ENCODE data around the gene SCP2.

SCP2 gene

GRCh38 chr1:53069265-53069662 is 142.2 kb downstream of the SCP2 start:
- no peak overlapping the region for H2AFZ ChIP-seq (ENCODE audit: low read depth, low read length)
- no peak for ATAC-seq (ENCODE audit: insufficient read depth, low read depth)
- no peak for DNase-seq

GRCh38 chr1:53069663-53070327 is 142.7 kb downstream of the SCP2 start:
- ATAC-seq (ENCODE audit: insufficient read depth, low read depth): no peak
- no peaks in the 10 kb centered on the region for H3K79me2 ChIP-seq (ENCODE audit: insufficient read depth, low read length)
- TF ChIP-seq, protein P1, sequence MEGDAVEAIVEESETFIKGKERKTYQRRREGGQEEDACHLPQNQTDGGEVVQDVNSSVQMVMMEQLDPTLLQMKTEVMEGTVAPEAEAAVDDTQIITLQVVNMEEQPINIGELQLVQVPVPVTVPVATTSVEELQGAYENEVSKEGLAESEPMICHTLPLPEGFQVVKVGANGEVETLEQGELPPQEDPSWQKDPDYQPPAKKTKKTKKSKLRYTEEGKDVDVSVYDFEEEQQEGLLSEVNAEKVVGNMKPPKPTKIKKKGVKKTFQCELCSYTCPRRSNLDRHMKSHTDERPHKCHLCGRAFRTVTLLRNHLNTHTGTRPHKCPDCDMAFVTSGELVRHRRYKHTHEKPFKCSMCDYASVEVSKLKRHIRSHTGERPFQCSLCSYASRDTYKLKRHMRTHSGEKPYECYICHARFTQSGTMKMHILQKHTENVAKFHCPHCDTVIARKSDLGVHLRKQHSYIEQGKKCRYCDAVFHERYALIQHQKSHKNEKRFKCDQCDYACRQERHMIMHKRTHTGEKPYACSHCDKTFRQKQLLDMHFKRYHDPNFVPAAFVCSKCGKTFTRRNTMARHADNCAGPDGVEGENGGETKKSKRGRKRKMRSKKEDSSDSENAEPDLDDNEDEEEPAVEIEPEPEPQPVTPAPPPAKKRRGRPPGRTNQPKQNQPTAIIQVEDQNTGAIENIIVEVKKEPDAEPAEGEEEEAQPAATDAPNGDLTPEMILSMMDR (IDR thresholded peaks at IDR 0.05; ENCODE audit: borderline replicate concordance, extremely low read depth, low read length, poor library complexity, severe bottlenecking): no peak
- TF ChIP-seq EZH2 (IDR thresholded peaks at IDR 0.05; ENCODE audit: borderline replicate concordance, low read depth, low read length, severe bottlenecking): no peak
- no peaks in the 10 kb centered on the region for H3K4me1 ChIP-seq (ENCODE audit: insufficient read depth, low read length)
- H3K9me3 ChIP-seq (ENCODE audit: insufficient read depth, low read length, severe bottlenecking): no peaks in the 10 kb centered on the region
- H2AFZ ChIP-seq (ENCODE audit: low read depth, low read length): no peak overlapping the region
- H3K4me2 ChIP-seq (ENCODE audit: insufficient read depth, low read length): no peak overlapping the region
- no peak overlapping the region for H3K4me3 ChIP-seq (ENCODE audit: low read depth in 1 of 2, low read length in 2 of 2)
- H3K36me3 ChIP-seq (ENCODE audit: insufficient read depth, low read length): no peaks in the 10 kb centered on the region
- H3K27me3 ChIP-seq (ENCODE audit: insufficient read depth, low read length, poor library complexity): no peaks in the 10 kb centered on the region
- DNase-seq: no peak
- no peak overlapping the region for H3K27ac ChIP-seq (ENCODE audit: low read length)
- no peaks in the 10 kb centered on the region for H4K20me1 ChIP-seq (ENCODE audit: insufficient read depth, low read length)
- H3K9ac ChIP-seq (ENCODE audit: low read depth, low read length): no peak overlapping the region

More at GRCh38 chr1:53069265-53069662, 142.2 kb downstream of the SCP2 start:
- H3K36me3 ChIP-seq (ENCODE audit: insufficient read depth, low read length): no peaks in the 10 kb centered on the region
- no peak overlapping the region for H3K27ac ChIP-seq (ENCODE audit: low read length)
- H3K27me3 ChIP-seq (ENCODE audit: insufficient read depth, low read length, poor library complexity): no peaks in the 10 kb centered on the region
- H4K20me1 ChIP-seq (ENCODE audit: insufficient read depth, low read length): no peaks in the 10 kb centered on the region
- no peaks in the 10 kb centered on the region for H3K4me1 ChIP-seq (ENCODE audit: insufficient read depth, low read length)
- TF ChIP-seq, protein P1 (IDR thresholded peaks at IDR 0.05; ENCODE audit: borderline replicate concordance, extremely low read depth, low read length, poor library complexity, severe bottlenecking): no peak
- no peak for TF ChIP-seq EZH2 (IDR thresholded peaks at IDR 0.05; ENCODE audit: borderline replicate concordance, low read depth, low read length, severe bottlenecking)
- H3K4me3 ChIP-seq (ENCODE audit: low read depth in 1 of 2, low read length in 2 of 2): no peak overlapping the region
- H3K9ac ChIP-seq (ENCODE audit: low read depth, low read length): no peak overlapping the region
- H3K79me2 ChIP-seq (ENCODE audit: insufficient read depth, low read length): no peaks in the 10 kb centered on the region
- H3K4me2 ChIP-seq (ENCODE audit: insufficient read depth, low read length): no peak overlapping the region
- H3K9me3 ChIP-seq (ENCODE audit: insufficient read depth, low read length, severe bottlenecking): no peaks in the 10 kb centered on the region

DNA sequence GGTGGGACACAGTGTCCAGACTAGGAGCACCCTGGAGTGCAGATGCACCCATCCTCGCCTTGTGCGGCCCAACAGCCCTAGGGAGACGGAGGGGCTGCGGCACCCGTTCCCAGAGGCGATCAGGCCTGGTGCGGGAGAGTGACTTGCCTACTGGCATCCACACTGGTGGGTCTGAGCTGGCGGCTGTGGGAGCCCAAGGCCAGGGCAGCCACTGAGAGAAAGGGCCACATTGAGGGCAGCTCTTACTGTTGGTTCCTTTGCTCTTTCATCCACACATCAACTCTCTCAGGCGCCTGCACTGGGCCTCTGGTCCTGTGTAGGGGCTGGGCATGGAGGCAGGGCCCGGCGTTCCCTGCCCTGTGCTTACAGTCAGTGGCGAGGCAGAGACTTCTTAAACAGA is 143.5 kb downstream of the SCP2 start:
- Histone ChIP-seq H3K27me3 (ENCODE audit: insufficient read depth, low read length, poor library complexity) (no peaks in the 10 kb centered on the region), H3K36me3 (ENCODE audit: insufficient read depth, low read length) (no peaks in the 10 kb centered on the region), H3K9me3 (ENCODE audit: insufficient read depth, low read length, severe bottlenecking) (no peaks in the 10 kb centered on the region), H3K9ac (ENCODE audit: low read depth, low read length) (no peak overlapping the region), H3K27ac (ENCODE audit: low read length) (no peak overlapping the region), H3K4me3 (ENCODE audit: low read depth in 1 of 2, low read length in 2 of 2) (no peak overlapping the region), H4K20me1 (ENCODE audit: insufficient read depth, low read length) (no peaks in the 10 kb centered on the region), H3K4me2 (ENCODE audit: insufficient read depth, low read length) (no peak overlapping the region), H3K4me1 (ENCODE audit: insufficient read depth, low read length) (no peaks in the 10 kb centered on the region), H3K79me2 (ENCODE audit: insufficient read depth, low read length) (no peaks in the 10 kb centered on the region), H2AFZ (ENCODE audit: low read depth, low read length) (no peak overlapping the region)
- DNase-seq (no peak), ATAC-seq (ENCODE audit: insufficient read depth, low read depth) (no peak)
- TF ChIP-seq, protein P1 (IDR thresholded peaks at IDR 0.05; ENCODE audit: borderline replicate concordance, extremely low read depth, low read length, poor library complexity, severe bottlenecking): no peak
- TF ChIP-seq EZH2 (IDR thresholded peaks at IDR 0.05; ENCODE audit: borderline replicate concordance, low read depth, low read length, severe bottlenecking): no peak

All from DND-41 (cell line).